AG04450 (cell line): ENCODE results near the gene BCL11A. TPM values are rescaled to one million over a fixed set of nuclear protein-coding genes. Genes with fewer than 3 reads are reported as not detected.
"Not testable (repeated sequence)": the region's sequence is repeated elsewhere in the genome, so short reads cannot be mapped to it uniquely, and the experiment has no call there.

Experiments
- CTCF ChIA-PET: fragments of 300-600, 350-600 bp; formaldehyde crosslinking; extraction: SDS; loops from one replicate; lab custom pipeline; 2022; ENCODE audit warnings: antibody characterized with exemption, inconsistent platforms; lab: Charles Lee
- POLR2A ChIA-PET: fragments of 350-600 bp; formaldehyde crosslinking; extraction: SDS; loops from one replicate; lab custom pipeline; 2021; ENCODE audit warnings: antibody characterized with exemption, inconsistent platforms; lab: Yijun Ruan, JAX
- DNase-seq: peaks from one replicate; pipeline ENCODE4 v3.0.0-alpha.2; 2011; ENCODE audit warnings: low read depth, low spot score
- H3K27ac ChIP-seq: one replicate; pipeline ENCODE4 v1.5.1; 2012; ENCODE audit warnings: low read depth, low read length, control low read depth
- H3K27me3 ChIP-seq: one replicate; pipeline ENCODE4 v1.6.0; 2012; ENCODE audit warnings: low read length; ENCODE audit not compliant: control insufficient read depth, insufficient read depth
- H3K4me3 ChIP-seq: 2 replicates; pipeline ENCODE4 v1.5.1; 2011; ENCODE audit warnings: mild to moderate bottlenecking, low read depth, low read length, control low read depth
- H3K9me3 ChIP-seq: 2 replicates; pipeline ENCODE4 v1.5.1; 2012; ENCODE audit warnings: low read length; ENCODE audit not compliant: control insufficient read depth, insufficient read depth
- polyA plus RNA-seq: library from polyadenylated mRNA; depleted of rRNA; stranded (reverse); fragments of >200 nt; gene quantifications from 2 replicates; pipeline ENCODE4 v1.2.3, GENCODE V29; 2011
- TF ChIP-seq, protein P1 (sequence below): IDR thresholded peaks from 2 replicates; pipeline ENCODE4 v1.5.1; 2011; ENCODE audit warnings: low read depth, low read length, control low read depth, inconsistent platforms

BCL11A gene
- polyA plus RNA-seq, 1 experiment: 1.1 TPM

DNA sequence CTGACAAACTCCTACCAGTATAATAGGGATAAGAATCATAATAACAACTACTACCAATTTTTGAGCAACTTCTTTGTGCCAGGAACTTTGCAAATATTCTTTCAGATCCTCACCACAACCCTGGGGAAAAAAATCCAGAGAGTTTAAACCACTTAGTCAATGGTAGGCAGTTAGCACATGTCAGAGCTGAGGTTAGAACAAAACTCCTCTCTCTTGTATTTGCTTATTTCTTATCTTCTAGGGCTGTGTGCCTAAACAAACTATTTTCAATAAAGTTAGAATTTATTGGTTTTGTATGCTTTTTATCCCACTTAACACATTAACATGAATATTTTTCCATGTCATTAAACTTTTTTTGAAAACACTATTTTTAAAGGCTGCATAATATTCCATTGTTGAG lies 127.1 kb downstream of the BCL11A start:
- ChIA-PET CTCF (no interaction called here), POLR2A (no interaction called here)
- no peak for DNase-seq
- Histone ChIP-seq H3K4me3 (no peak overlapping the region), H3K27me3 (no peaks in the 10 kb centered on the region), H3K9me3 (no peaks in the 10 kb centered on the region), H3K27ac (no peak overlapping the region)
- TF ChIP-seq, protein P1, sequence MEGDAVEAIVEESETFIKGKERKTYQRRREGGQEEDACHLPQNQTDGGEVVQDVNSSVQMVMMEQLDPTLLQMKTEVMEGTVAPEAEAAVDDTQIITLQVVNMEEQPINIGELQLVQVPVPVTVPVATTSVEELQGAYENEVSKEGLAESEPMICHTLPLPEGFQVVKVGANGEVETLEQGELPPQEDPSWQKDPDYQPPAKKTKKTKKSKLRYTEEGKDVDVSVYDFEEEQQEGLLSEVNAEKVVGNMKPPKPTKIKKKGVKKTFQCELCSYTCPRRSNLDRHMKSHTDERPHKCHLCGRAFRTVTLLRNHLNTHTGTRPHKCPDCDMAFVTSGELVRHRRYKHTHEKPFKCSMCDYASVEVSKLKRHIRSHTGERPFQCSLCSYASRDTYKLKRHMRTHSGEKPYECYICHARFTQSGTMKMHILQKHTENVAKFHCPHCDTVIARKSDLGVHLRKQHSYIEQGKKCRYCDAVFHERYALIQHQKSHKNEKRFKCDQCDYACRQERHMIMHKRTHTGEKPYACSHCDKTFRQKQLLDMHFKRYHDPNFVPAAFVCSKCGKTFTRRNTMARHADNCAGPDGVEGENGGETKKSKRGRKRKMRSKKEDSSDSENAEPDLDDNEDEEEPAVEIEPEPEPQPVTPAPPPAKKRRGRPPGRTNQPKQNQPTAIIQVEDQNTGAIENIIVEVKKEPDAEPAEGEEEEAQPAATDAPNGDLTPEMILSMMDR: no peak

DNA sequence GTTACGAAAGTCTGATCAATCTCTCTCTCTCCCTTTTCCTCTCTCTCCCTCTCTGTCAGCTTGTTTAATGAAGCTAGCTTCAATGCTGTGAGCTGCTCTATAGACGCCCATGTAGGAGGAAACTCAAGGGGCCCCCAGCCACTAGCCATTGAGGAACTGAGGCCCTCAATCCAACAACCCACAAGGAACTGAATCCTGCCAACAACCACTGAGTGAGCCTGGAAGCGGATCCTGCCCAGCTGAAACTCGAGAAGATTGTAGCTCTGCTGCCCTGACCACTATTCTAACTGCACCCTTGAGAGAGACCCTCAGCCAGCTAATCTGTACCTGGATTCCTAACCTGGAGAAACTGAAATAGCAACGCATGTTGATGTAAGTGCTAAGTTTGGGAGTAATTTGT lies 129.2 kb downstream of the BCL11A start:
- ChIA-PET CTCF (interaction anchor here (0.7 kb wide), 1 partner anchor 137 kb away, joined by 3 read pairs; no protein-coding TSS in a partner anchor), POLR2A (no interaction called here)
- Histone ChIP-seq H3K4me3 (no peak overlapping the region), H3K27me3 (no peaks in the 10 kb centered on the region), H3K27ac (no peak overlapping the region), H3K9me3 (no peaks in the 10 kb centered on the region)
- no peak for DNase-seq
- TF ChIP-seq, protein P1: no peak

DNA sequence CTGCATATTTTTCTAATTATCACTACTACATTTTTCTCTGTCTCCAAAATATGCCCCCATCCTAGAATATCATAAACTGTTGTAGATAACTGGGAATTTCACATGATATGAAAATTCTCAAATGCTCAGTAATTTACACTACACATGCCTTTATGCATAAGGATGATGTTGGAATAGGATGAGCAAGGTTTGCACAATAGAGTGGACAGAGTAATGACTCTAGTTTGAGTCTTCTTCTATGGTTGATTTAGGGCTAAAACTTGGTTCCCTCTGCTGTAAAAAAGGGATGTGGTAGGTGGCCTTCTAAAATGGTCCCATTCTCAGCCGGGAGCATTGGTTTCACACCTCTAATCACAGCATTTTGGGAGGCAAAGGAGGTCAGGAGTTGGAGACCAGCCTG lies 129.9 kb downstream of the BCL11A start:
- no peaks in the 10 kb centered on the region for H3K9me3 ChIP-seq
- CTCF ChIA-PET: interaction anchor here (0.7 kb wide), 1 partner anchor 137 kb away, joined by 3 read pairs; no protein-coding TSS in a partner anchor
- H3K27ac ChIP-seq: no peak overlapping the region
- POLR2A ChIA-PET: no interaction called here
- H3K27me3 ChIP-seq: no peaks in the 10 kb centered on the region
- TF ChIP-seq, protein P1: no peak
- no peak for DNase-seq
- no peak overlapping the region for H3K4me3 ChIP-seq

DNA sequence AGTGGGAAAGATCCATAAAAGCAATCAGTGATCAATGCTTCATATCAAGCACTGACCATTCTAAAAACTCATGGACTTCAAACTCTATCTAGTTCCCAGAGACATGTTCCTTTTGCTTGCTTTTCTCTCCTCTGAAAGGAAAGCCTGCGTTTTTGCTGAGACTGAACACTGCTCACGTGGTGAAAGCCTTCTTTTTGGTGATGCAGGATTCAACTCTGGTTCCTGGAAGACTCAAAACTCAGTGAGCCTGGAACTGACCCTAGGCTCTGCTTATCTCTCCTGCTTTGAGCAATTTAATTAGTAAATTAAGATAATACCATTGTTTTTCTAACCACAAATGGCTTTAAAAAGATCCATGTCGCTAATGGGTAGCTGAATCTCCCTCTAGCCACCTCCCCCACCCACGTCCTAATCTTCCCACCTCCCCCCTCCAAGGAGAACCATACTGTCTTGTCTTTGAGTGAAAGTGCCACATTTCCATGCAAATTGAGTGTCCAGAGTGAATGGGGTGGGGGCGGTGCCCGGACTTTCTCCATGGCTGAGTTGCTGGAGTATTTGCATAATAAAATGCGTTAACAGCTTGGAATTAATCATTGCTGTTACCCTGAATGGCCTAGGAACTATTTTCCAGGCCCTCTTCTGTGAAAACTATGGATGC lies 130.5 kb downstream of the BCL11A start:
- DNase-seq: no peak
- ChIA-PET POLR2A (no interaction called here), CTCF (no interaction called here)
- H3K9me3 ChIP-seq: no peaks in the 10 kb centered on the region
- no peak overlapping the region for H3K4me3 ChIP-seq
- H3K27me3 ChIP-seq: no peaks in the 10 kb centered on the region
- H3K27ac ChIP-seq: no peak overlapping the region
- TF ChIP-seq, protein P1: no peak

DNA sequence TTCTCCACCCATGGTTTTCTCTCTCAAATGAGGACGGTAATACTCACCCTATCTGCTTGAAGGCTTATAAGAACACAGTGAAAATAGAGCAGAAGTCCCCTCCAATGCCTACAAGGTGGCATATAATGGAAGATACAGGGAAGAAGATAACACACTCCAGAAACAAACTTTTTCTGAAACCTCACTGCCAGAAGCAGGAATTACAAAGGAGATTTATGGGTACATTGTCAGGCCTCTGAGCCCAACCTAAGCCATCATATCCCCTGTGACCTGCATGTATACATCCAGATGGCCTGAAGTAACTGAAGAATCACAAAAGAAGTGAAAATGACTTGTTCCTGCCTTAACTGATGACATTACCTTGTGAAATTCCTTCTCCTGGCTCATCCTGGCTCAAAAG lies 136.2 kb downstream of the BCL11A start:
- CTCF ChIA-PET, POLR2A ChIA-PET, DNase-seq, H3K27ac ChIP-seq, H3K27me3 ChIP-seq, H3K4me3 ChIP-seq, H3K9me3 ChIP-seq: not testable (repeated sequence)
